GM12878 (cell line): Measurements from ENCODE around the gene TMED3. TPM values are rescaled to one million over a fixed set of nuclear protein-coding genes. Genes with fewer than 3 reads are reported as not detected.

Source experiments
- ATF2 ChIP-seq: IDR thresholded peaks from 2 replicates; pipeline ENCODE4 v1.6.1; 2012; ENCODE audit warnings: low read length, inconsistent platforms
- CREM ChIP-seq: IDR thresholded peaks from 2 replicates; pipeline ENCODE4 v1.6.1; 2014; ENCODE audit warnings: antibody characterized with exemption, low read depth
- CTCF ChIP-seq, 3 experiments: IDR thresholded peaks in 2 of 3; conservative IDR thresholded peaks in 1 of 3; 2 replicates each; pipeline ENCODE4 v1.5.1; 2011; ENCODE audit warnings: low read depth in 3 of 3, low read length in 3 of 3, mild to moderate bottlenecking in 3 of 3, control low read depth in 2 of 3, moderate library complexity in 2 of 3, inconsistent platforms in 1 of 3, mixed read lengths in 1 of 3; ENCODE audit not compliant: control insufficient read depth in 2 of 3, insufficient read depth in 1 of 3; ENCODE audit errors: extremely low read depth in 1 of 3
- CUX1 ChIP-seq: IDR thresholded peaks from 2 replicates; pipeline ENCODE4 v1.6.1; 2012; ENCODE audit warnings: improper control_type of control experiment, low read depth, low read length; ENCODE audit not compliant: insufficient replicate concordance
- ESRRA ChIP-seq: IDR thresholded peaks from 2 replicates; pipeline ENCODE4 v1.6.1; 2012; ENCODE audit warnings: mild to moderate bottlenecking, low read length, improper control_type of control experiment
- KDM1A ChIP-seq: fragments of 200-600 bp; sonication (generic); IDR thresholded peaks from 2 replicates; pipeline ENCODE4 v1.6.1; 2016; ENCODE audit warnings: borderline replicate concordance
- MAX ChIP-seq: IDR thresholded peaks from 2 replicates; pipeline ENCODE4 v1.6.1; 2012; ENCODE audit warnings: low read depth, low read length, improper control_type of control experiment
- MTA2 ChIP-seq: fragments of 450-650 bp; IDR thresholded peaks from 2 replicates; pipeline ENCODE4 v1.6.1; 2016; ENCODE audit warnings: low read depth, mild to moderate bottlenecking, moderate library complexity
- MYC ChIP-seq: IDR thresholded peaks from 2 replicates; pipeline ENCODE4 v1.6.1; 2011; ENCODE audit warnings: mild to moderate bottlenecking, low read length, moderate library complexity, inconsistent platforms; ENCODE audit not compliant: insufficient read depth, insufficient replicate concordance, insufficient read length, severe bottlenecking
- NFIC ChIP-seq: IDR thresholded peaks from 2 replicates; pipeline ENCODE4 v1.6.1; 2012; ENCODE audit warnings: low read depth, mild to moderate bottlenecking, inconsistent platforms, low read length, moderate library complexity
- NFXL1 ChIP-seq: fragments of 450-650 bp; IDR thresholded peaks from 2 replicates; pipeline ENCODE4 v1.6.1; 2017; ENCODE audit warnings: antibody characterized with exemption, mild to moderate bottlenecking, borderline replicate concordance
- PAX5 ChIP-seq: IDR thresholded peaks from 2 replicates; pipeline ENCODE4 v1.6.1; 2011; ENCODE audit warnings: low read depth, low read length, borderline replicate concordance
- RBBP5 ChIP-seq: fragments of 200-600 bp; sonication (generic); conservative IDR thresholded peaks from 2 replicates; pipeline ENCODE4 v1.6.1; 2016
- SIN3A ChIP-seq: IDR thresholded peaks from 2 replicates; pipeline ENCODE4 v1.6.1; 2012; ENCODE audit warnings: low read depth, low read length, improper control_type of control experiment
- SKIL ChIP-seq: fragments of 450-650 bp; IDR thresholded peaks from 2 replicates; pipeline ENCODE4 v1.6.1; 2017; ENCODE audit warnings: mild to moderate bottlenecking, low read depth, inconsistent platforms; ENCODE audit not compliant: poor library complexity, severe bottlenecking
- SMARCA5 ChIP-seq: fragments of 450-650 bp; IDR thresholded peaks from 2 replicates; pipeline ENCODE4 v1.6.1; 2017; ENCODE audit warnings: mild to moderate bottlenecking
- SREBF1 ChIP-seq: IDR thresholded peaks from 2 replicates; pipeline ENCODE4 v1.6.1; 2012; ENCODE audit warnings: mild to moderate bottlenecking, low read length
- ZSCAN29 ChIP-seq: fragments of 450-650 bp; IDR thresholded peaks from 2 replicates; pipeline ENCODE4 v1.6.1; 2017; ENCODE audit warnings: mild to moderate bottlenecking, moderate library complexity
- polyA plus RNA-seq, 11 experiments: library from polyadenylated mRNA; depleted of rRNA in 4 of 11; unstranded in 6 of 11; stranded (reverse) in 5 of 11; fragments of >200 nt; fragmentation: Nextera tagmentation in 4 of 11; fragmentation: Illumina TruSeq in 1 of 11; extraction: Ambion mirVana in 4 of 11; extraction: Trizol in 1 of 11; gene quantifications; 1 replicate in 1 of 11; 2 replicates in 10 of 11; pipeline versions ENCODE4 v1.2.1 to v1.2.3, GENCODE V29; 2011 to 2016; ENCODE audit warnings: inconsistent platforms in 2 of 11, missing spikeins in 2 of 11, low read depth in 1 of 11
- total RNA-seq, 4 experiments: library from RNA; depleted of rRNA in 3 of 4; stranded (reverse); fragments of >200 nt in 3 of 4; fragmentation: Illumina TruSeq in 1 of 4; extraction: Trizol in 1 of 4; gene quantifications; 2 replicates each; pipeline versions ENCODE4 v1.2.1 to v1.2.3, GENCODE V29; 2013 to 2021

TMED3 gene
- total and polyA plus RNA-seq, 10 of the 15 experiments (the other 5 are each of a cell fraction or from before 2014, with no cell fraction given), result 7.6 to 95.8 (median 54.9) TPM

GRCh38 chr15:79310985-79311900 lies at the start of gene TMED3 (continued):
- TF ChIP-seq CUX1, result no peak
- TF ChIP-seq MTA2, result no peak
- no peak for TF ChIP-seq MAX
- TF ChIP-seq NFXL1, result no peak
- TF ChIP-seq ESRRA, result no peak
- TF ChIP-seq SMARCA5, result peak; percentile 81
- TF ChIP-seq PAX5, result 0 out of 2 replicates have a peak, but pooled peaks have one; percentile 22
- no peak for TF ChIP-seq ZSCAN29
- TF ChIP-seq SIN3A, result peak; percentile 25; the same call in 1 of the 2 replicates
- no peak for TF ChIP-seq SREBF1
- TF ChIP-seq ATF2, result no peak
- TF ChIP-seq MYC, result peak; percentile 68
- no peak for TF ChIP-seq NFIC
- TF ChIP-seq KDM1A, result no peak
- TF ChIP-seq SKIL, result no peak
- no peak for TF ChIP-seq RBBP5
- no peak for TF ChIP-seq CREM
- peak; percentile 40 to 47 (median 44); a peak in 4 of 6 replicates for TF ChIP-seq CTCF (IDR thresholded peaks at IDR 0.05 in 2 of 3, conservative IDR thresholded peaks at IDR 0.05 in 1 of 3; ENCODE audit: control insufficient read depth in 2 of 3, extremely low read depth in 1 of 3, insufficient read depth in 1 of 3, low read depth in 3 of 3, low read length in 3 of 3)
